GM06990 (cell line): ENCODE results near the gene ANK2.

ENCODE experiments used
- DNase-seq: peaks from one replicate; pipeline ENCODE4 v3.0.0-alpha.2; 2011; ENCODE audit not compliant: insufficient read length; ENCODE audit errors: extremely low read depth
- H3K27me3 ChIP-seq: replicated peaks from 2 replicates; pipeline ENCODE4 v1.6.0; 2011; ENCODE audit warnings: low read length; ENCODE audit not compliant: control insufficient read depth, insufficient read depth
- H3K36me3 ChIP-seq: 2 replicates; pipeline ENCODE4 v1.5.1; 2011; ENCODE audit warnings: low read length; ENCODE audit not compliant: control insufficient read depth, insufficient read depth
- H3K4me3 ChIP-seq: replicated peaks from 2 replicates; pipeline ENCODE4 v1.5.1; 2011; ENCODE audit warnings: low read depth, mild to moderate bottlenecking, control low read depth, low read length
- TF ChIP-seq, protein P1 (sequence below): IDR thresholded peaks from 2 replicates; pipeline ENCODE4 v1.5.1; 2011; ENCODE audit warnings: low read length, control low read depth, mild to moderate bottlenecking, inconsistent platforms; ENCODE audit not compliant: insufficient read depth, poor library complexity, severe bottlenecking

The ANK2 gene

DNA sequence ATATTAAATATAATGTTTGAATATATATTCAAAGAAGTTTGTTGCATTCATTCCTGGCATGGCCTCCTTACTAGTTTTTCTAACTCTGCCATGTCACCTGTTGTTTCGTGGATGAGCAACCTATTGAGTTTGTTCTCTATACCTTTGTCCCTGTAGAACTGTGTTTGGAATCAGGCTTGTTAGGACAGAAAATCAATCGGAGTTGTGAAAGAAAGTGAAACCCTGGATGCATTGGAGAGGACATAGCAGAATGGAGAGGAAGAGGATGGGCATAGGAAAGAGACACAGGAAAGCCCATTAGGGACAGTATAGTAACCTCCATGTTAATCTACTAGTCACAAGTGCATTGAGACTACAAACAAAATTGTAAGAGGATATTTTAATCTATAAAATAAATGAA, 31.2 kb downstream of the ANK2 start:
- no peaks in the 10 kb centered on the region for H3K36me3 ChIP-seq
- no peak overlapping the region for H3K4me3 ChIP-seq
- H3K27me3 ChIP-seq: no peaks in the 10 kb centered on the region
- no peak for DNase-seq
- TF ChIP-seq, protein P1, sequence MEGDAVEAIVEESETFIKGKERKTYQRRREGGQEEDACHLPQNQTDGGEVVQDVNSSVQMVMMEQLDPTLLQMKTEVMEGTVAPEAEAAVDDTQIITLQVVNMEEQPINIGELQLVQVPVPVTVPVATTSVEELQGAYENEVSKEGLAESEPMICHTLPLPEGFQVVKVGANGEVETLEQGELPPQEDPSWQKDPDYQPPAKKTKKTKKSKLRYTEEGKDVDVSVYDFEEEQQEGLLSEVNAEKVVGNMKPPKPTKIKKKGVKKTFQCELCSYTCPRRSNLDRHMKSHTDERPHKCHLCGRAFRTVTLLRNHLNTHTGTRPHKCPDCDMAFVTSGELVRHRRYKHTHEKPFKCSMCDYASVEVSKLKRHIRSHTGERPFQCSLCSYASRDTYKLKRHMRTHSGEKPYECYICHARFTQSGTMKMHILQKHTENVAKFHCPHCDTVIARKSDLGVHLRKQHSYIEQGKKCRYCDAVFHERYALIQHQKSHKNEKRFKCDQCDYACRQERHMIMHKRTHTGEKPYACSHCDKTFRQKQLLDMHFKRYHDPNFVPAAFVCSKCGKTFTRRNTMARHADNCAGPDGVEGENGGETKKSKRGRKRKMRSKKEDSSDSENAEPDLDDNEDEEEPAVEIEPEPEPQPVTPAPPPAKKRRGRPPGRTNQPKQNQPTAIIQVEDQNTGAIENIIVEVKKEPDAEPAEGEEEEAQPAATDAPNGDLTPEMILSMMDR: no peak

DNA sequence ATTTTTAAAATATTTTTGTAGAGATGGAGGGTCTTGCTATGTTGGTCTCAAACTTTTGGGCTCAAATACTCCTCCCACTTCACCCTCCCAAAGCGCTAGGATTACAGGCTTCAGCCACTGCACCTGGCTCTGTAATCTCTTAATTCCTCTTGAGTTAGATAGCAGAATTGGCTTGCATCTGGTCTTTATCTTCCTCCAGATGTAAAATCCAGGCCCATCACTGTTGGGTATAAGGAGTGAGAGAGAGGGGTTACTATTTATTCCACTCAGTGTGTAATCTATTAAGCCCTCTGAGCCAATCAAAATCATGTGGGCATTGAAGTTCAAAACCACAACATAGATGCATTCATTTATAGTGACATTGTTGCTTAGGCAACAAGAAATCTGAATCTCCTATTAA, 33.9 kb downstream of the ANK2 start:
- TF ChIP-seq, protein P1: no peak
- DNase-seq: no peak
- Histone ChIP-seq H3K27me3 (no peaks in the 10 kb centered on the region), H3K4me3 (no peak overlapping the region), H3K36me3 (no peaks in the 10 kb centered on the region)

DNA sequence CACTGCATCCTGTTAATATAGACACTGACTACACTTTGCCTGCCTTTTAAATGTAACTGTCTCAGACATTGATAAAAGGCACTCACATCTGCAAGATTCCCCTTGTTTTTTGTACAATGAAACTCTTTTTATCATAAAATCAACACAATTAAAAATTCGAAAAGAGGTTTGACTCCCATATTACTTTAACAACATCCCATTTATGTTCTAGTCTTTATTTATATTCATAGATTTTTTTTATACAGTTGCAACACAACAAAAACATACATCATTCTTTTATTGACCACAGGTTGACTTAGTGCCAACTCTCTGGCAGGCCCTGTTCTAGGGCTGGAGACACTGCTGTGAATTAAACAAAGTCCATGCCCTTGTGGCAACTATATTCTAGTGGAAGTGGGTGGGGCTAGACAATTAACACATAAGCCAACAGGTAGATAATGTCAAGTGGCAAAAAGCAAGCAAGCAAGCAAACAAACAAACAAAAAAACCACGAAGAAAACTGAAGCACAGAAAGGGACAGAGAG, 36.8 kb downstream of the ANK2 start:
- H3K36me3 ChIP-seq: no peaks in the 10 kb centered on the region
- H3K4me3 ChIP-seq: no peak overlapping the region
- DNase-seq: no peak
- no peaks in the 10 kb centered on the region for H3K27me3 ChIP-seq
- TF ChIP-seq, protein P1: no peak

DNA sequence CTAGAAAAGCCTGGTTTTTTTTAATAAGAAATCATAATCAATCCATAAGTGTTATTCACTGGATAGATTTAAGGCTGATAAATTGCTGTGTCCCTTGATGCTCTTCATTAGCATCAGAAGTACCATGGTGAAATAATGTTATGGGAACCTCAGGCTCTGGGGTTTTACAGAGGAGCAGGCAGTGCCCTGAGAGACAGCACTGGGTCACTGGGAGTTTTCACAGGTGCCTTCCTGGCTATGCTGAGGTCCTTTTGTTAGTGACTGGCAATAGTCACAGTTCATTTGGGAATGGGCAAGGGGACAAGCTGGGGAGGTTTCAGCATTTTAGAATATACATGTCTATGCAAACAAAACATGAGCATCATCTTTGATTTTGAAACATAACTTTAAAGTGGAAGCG, 38.6 kb downstream of the ANK2 start:
- no peak for DNase-seq
- Histone ChIP-seq H3K36me3 (no peaks in the 10 kb centered on the region), H3K27me3 (no peaks in the 10 kb centered on the region), H3K4me3 (no peak overlapping the region)
- TF ChIP-seq, protein P1: no peak

DNA sequence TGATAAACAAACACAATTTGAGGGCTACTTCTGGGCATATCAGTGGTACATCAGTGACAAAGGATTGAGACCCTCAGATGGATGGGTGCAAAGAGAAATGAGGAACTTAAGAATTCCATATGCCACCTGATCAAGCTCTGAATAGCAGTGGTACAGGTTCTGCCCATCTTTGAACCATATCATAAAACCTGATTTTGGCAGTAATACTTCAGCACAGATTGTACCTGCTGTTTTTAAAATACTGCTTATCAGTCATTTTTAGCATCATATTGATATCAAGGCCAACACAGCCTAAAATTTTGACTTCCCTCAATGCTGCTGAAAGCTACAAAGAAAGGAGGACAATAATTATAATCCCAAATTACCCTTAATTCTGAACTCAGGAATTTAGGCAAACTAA, 41.5 kb downstream of the ANK2 start:
- H3K27me3 ChIP-seq: no peaks in the 10 kb centered on the region
- no peaks in the 10 kb centered on the region for H3K36me3 ChIP-seq
- no peak for DNase-seq
- no peak overlapping the region for H3K4me3 ChIP-seq
- TF ChIP-seq, protein P1: no peak

DNA sequence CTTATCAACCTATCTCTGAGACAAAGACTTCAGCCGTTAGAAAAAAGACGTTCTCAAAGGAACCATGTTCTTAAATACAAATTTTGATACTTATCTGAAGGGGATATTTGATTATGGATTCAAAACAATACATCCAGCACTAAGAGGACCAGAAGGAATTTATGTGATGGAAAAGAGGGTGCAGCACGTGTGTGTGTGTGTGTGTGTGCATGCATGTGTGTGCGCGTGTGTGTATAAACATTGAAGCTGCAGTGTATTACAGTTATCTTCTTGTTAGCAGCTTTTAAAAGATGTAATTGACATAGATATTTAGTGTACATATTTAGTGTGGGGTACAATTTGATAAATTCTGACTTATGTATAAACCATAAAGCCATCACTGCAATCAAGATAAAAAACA, 44.9 kb downstream of the ANK2 start:
- no peaks in the 10 kb centered on the region for H3K36me3 ChIP-seq
- DNase-seq: no peak
- no peak overlapping the region for H3K4me3 ChIP-seq
- H3K27me3 ChIP-seq: no peaks in the 10 kb centered on the region
- TF ChIP-seq, protein P1: no peak
